ENCODE measurements around the gene IRF2BP2.
A peak's percentile ranks its signal among the peaks of the same experiment; 100 is the strongest.
"Not testable (repeated sequence)": the region's sequence is repeated elsewhere in the genome, so short reads cannot be mapped to it uniquely, and the experiment has no call there.

IRF2BP2 gene

DNA sequence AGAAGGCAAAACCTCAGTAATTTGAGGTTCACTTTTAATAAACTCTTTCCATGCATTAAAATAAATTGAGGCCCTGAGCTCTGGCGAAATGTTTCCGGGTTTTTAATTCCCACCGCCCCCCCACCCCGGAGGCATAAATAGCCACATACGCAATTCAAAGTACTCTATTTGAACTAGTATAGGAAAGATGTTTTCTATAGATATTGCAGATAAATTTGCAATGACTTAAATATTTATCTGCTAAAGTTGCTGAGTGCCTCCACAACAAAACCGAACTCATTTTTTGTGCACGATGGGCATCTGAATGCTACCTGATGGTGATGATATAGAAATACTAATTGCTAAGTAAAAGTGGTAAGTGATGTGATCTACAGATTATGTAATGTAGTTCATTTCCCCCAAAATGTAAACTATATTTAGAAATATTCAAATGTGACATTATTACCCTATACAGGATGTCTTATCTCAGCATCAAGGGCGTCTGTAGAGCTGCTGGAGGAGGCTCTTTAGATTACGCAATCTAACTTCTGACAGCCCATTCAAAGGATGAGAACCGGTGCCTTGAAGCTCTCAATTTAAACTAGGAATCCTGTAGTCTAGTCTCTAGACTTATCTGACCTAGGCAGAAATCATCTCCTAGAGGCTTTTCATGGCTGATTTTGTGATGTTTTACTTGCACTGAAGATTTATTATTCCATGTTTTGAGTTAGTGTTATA is 8.5 kb downstream of the IRF2BP2 start:
- no peak for DNase-seq (ENCODE audit: low spot score)

DNA sequence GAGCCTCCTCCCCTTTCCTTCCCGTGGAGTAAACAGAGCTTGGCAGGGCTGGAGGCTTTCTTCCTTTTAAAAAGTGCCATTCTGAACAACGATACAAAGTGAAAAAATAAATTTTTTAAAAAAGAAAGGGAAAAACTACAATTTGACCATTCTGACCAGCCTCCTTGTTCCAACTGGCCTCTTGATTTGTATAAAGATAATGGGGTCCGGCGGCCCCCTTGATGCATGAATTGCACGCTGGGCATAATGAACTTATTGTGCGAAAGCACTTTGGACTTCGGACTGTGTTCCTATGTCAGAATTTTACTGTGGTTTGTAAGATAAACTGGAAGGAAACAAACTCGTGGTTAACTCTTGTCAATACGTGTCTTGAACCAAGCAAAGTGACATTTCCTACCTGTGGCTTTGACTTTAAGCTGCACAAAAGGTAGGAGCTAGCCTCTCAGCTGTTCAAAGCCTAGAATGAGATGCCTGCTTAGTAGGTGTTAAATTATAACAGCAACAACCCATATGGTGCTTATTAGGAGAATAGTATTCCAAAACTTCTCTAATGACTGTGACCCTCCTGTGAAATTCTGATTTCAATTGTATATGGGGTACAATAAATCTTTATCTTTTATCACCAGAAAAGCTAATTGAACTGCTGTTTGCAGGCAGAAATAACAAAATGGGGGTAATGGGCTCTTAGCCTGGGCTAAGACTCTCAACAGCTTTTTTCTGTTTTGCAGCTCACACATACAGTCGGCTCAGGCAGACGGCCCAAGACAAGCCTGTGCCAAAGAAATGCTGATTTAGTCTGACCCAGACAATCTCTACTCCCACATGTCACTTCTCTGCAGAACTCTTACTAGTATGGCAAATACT is 9.3 kb downstream of the IRF2BP2 start:
- no peak for DNase-seq (ENCODE audit: low spot score)

DNA sequence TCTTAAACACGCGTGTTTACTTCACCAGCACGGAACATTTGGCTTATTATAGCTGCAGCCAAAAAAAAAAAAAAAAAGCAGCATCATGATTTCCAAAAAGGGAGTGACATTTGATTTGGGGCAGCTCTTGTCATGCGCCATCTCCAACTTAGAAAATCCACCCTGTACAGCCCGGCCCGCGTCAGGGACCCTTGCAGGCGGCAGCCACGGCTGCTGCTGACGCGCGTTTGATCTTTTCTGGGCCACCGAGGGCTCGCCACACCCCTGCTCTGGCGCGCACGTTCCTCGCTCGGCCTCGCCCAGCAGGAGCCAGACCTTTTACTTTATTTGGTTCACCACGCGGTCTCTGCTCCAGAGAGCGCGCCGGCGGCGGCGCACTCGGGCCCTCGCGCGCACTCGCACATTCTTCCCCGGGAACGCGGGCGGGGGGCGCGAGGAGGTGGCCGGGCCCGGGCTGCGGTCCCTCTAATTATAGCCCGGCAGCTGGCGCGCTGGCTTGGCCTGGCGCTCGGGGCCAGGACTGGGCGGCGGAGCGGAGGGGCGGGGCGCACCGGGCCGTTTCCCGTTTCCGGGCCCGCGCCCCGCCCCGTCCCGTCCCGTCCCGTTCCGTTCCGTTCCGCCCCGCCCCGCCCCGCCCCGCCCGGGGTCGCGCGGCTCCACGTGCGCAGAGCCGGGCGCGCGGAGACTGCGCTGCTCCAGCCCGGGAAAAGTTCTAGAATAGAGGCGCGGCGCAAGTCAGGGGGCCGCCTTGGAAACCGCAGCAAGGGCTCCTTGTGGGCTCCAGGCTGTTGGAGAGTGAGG is 10.2 kb downstream of the IRF2BP2 start:
- DNase-seq (ENCODE audit: low spot score), result peak; percentile 78

DNA sequence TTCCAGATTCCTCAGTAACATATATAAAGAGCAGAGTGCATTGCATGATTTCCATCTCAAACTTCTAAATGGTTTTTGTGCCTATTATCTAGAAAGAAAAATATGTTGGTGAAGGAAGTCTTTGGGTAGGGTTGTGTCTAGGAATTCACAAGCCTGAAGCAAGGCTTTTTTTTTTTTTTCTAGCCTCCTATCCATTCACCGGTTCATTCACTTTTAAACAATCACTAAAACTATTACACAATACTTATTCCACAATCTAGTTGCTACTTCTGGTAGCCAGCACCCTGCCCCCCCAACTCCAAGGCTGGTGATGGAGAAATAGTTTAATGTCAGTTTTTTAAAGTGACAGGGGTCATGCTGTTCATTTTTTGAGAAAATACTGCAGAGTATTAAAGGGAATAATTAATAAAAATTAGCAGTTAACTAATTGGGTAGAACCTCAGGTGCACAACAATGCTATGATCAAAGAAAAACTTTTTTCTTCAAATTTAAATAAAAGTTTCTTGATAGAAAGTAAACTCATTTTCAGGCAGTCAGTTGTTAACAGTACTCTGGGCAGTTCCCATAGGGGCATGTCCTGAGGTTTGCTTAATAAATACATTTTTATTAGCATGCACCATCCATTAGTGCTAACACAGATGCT is 10.9 kb downstream of the IRF2BP2 start:
- no peak for DNase-seq (ENCODE audit: low spot score)

DNA sequence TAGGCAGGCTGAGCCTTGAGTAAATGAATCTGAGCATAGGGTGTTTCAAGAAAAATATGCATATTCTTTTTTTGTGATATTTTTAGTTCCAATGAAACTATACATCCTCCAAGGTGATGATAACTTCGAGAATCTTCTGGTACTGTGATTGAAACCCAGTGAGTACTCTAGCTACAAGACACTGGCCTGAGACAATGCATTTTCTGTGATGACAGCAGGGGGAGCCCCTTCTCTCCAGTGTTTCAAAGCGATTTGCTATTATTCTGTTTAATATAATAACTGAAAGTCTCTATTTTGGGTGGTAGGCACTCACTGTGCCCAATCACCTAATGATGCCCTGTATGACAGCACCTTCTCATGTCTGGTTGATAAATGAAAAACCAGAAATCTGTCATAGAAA is 12.1 kb downstream of the IRF2BP2 start:
- no peak for DNase-seq (ENCODE audit: low spot score)

DNA sequence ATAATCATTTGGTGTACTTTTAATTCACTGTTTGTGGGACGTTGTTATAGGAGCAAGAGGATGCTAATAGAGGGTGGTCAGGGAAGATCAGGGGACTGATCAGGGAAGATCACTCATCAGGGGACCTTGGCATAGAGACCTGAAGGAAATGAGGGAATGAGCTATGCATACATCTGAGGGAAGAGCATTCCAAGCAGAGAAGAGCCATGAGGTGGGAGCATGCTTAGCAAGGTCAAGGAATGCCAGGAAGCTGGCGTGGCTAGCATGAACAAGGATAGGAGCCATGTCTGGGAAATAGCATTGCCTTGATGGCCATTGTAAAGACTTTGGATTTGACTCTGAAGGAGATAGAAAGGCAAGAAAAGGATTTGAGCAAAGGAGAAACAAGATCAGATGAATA is 14.1 kb downstream of the IRF2BP2 start:
- no peak for DNase-seq (ENCODE audit: low spot score)

DNA sequence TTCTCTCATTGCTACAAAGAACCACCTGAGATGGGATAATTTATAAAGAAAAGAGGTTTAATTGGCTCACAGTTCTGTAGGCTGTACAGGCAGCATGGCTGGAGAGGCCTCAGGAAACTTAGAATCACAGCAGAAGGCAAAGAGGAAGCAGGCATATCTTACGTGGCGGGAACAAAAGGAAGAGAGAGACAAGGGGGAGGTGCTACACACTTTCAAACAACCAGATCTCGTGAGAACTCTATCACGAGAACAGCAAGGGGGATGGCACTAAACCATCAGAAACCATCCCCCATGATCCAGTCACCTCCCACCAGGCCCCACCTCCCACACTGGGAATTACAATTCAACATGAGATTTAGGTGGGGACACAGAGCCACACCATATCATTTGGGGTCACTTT is 15.4 kb downstream of the IRF2BP2 start:
- DNase-seq (ENCODE audit: low spot score), result not testable (repeated sequence)

DNA sequence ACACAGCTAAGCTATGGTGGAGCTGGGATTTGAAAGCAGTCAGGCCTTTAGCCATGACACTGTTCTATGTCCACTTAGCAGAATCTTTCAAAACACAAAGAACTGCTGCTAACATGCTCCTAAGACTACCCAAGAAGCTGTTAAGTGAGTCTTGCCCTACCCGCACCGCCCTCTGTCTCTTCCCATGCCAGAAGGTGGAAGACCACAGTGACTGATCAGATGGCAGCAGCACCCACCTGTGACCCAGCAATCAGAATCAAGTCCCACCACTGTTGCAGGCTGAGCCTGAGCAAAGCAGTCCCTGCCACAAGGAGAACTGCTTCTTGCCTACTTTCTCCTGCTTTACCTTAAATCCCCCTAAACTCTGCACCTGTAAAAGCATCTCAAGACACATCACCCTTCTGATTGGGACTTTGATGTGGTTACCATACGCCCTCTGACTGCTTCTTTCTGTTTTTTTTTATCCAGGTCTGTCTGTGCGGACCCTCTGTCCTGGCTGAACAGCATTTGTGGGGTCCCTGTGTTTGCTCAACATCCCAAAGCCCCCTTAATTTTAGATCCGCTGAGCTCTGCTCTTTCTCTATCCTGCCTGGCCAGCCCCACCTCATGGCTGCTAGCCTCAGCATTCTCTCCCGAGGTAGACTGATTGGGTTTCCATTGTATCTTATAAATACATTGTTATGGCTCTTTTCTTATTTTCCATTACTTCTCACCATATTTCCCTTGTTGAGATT is 16.0 kb downstream of the IRF2BP2 start:
- DNase-seq (ENCODE audit: low spot score), result no peak

DNA sequence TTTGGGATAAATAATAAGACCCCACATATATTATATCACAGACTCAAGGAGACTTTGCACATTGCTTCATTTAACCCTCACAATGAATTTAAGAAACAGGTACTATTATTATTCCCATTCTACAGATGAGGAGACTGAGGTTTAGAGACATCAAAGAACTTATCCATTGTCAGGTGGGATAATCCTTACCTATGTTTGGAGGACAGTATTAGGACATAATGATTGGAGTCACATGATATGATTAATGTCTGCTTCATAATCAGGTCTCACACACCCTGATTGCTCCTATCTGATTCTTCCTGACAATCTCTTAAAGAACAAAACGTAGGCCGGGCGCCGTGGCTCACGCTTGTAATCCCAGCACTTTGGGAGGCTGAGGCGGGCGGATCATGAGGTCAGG is 16.9 kb downstream of the IRF2BP2 start:
- no peak for DNase-seq (ENCODE audit: low spot score)

DNA sequence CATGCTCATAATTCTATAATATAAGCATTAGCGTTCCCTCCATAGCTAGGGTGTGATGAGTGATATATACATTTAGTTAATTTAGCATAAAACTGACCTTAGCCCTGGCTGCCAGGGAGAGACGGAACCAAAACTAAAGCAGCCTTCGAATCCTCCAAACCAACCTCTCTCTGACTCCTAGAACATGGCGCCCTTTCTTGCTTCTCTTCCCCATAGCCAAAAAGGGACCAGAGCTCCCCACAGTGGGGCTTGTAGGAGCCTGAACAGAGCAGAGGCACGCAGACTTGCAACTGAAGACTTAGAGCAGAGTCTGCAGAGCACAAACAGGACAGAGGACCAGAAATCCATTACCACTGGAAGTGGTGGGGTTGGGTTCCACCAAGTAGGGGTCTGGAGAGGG is 17.7 kb downstream of the IRF2BP2 start:
- no peak for DNase-seq (ENCODE audit: low spot score)

DNA sequence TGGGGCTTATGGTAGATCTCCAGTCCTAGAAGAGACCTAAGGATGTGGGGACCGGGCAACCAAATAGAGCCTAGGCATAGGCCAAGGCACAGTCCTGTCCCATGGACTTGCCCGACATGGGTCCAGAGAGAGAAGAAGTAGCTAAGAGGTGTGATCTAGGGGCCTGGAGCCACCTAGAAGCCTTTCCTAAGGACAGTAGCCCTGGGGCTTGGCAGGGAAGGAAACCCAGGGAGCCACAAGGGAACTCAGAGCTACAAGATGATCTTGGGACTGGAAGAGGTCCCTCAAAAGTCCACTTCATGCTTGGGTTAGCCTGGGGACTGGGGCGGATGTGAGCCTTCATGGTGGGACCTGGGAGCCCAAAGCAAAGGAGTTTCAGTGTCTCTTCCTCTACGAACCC is 18.8 kb downstream of the IRF2BP2 start:
- DNase-seq (ENCODE audit: low spot score), result no peak

DNA sequence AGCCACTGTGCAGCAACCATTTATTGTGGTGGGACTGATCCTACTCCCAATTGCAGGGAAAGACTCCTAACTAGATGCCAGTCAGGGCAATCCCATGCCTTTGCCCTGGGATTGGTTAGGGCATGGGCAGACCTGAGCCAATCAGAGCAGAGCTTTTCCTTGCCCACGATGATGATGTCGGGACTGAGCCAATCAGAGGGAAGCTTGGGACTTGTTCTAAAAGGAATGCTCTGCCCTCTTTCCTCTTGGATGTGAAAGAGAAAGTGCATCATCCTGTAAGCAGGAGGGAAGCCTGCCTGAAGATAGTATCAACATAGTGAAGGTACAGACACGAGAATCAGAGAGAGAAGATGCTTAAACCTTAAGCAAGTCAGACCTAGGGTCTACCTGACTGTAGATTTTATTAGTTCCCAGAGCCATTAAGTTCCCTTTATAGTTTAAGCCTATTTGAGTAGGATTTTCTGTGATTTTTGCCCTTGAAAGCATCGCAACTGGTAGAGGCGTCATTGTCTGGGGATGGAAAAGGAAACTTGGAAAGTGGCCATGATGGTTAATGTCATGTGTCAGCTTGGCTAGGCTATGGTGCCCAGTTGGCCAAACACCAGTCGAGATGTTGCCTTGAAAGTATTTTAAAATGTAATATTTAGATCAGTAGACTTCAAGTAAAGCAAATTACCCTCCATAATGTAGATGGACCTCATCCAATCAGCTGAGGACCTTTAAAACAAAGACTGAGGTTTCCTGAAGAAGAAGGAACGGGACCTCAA is 19.9 kb downstream of the IRF2BP2 start:
- no peak for DNase-seq (ENCODE audit: low spot score)

DNA sequence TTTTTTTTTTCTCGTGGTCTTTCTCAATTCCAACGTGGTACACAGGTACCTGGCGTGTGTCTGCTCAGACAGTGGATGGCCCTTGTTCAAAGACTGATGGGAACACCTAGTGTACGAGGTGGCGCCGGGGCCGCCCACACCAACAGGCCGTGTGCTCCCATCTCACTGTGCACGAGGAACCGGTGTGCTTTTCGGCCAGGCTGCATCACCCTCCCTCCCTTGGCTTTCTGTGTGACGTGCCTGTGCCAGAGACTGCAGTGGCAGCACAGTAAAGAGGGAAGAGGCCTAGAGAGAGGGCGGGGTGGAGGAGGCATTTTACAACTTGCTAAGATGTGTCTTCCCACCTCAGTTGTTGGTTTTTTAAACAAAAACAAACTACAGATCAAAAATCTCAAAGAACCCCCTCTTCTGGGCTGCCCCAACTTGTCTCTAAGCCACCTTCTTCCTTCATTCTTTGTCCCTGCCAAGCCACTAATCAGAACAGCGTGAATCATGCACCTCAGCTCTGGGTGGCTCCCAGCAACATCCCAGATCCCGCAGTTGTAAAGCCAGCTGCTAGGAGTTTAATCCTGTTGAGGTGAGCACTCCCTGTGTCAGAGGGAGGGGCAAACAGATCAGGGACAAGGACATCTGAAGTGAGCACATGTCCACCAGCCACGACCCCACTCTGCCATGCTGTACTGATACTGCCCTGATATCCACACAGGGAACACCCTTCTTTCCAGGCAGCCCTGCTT is 20.7 kb downstream of the IRF2BP2 start:
- DNase-seq (ENCODE audit: low spot score), result no peak

DNA sequence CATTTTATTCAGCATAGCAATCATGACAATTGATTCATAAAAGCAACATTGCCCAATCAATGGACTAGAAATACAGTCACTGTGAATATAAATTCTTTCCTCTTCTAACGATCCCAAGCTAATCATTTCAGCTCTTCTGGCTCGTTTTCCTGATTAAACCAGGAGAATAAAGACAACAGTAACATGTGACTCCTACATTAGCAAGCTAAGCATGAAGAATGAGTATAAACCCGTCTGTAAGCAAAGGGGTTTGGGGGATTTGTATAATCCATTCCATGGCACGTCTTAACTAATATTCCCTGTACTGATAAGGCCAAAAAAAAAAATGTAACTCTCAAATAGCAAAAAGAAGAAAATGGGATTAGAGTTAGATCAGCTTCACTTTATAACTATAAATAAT is 21.6 kb downstream of the IRF2BP2 start:
- no peak for DNase-seq (ENCODE audit: low spot score)

DNA sequence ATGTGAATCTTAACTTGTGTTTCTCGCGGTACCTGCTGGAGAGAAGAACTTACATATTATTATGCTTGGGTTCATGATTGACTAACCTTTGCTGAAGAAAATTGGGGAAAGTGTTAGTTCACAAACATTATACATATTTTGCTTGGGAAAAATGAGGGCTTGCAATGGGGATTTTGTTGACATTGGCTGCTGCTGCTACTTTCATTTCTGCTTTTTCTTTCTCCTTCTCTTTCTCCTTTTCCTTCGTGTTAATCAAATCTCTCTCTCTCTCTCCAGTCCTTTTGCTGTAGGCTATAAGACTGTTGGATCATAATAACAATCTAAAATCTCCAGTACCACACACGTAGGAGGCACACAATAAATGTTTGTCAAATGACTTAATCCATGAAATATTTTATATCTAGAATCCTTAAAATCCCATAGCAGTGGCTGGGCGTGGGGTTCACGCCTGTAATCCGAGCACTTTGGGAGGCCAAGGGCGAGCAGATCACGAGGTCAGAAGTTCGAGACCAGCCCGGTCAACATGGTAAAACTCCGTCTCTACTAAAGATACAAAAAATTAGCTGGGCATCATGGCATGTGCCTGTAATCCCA is 23.0 kb downstream of the IRF2BP2 start:
- no peak for DNase-seq (ENCODE audit: low spot score)

DNA sequence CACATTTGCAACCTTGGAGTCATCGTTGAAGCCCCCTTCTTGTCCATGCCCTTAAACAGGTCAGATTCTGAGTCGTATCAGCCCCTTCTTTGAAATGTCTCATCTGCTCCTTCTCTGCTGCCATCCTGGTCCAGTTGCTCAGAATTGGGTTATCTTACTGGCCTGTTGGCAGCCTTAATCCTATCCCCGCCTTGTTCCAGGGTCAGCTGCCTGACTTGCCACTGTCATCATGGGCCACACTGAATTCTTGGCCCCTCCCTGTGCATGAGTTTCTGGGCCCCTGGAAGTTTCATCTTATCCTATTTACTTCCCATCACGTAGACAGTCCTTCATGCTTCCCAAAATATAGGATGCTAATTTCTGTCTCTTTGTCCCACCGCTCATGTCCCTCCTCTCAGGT is 23.7 kb downstream of the IRF2BP2 start:
- DNase-seq (ENCODE audit: low spot score), result no peak

DNA sequence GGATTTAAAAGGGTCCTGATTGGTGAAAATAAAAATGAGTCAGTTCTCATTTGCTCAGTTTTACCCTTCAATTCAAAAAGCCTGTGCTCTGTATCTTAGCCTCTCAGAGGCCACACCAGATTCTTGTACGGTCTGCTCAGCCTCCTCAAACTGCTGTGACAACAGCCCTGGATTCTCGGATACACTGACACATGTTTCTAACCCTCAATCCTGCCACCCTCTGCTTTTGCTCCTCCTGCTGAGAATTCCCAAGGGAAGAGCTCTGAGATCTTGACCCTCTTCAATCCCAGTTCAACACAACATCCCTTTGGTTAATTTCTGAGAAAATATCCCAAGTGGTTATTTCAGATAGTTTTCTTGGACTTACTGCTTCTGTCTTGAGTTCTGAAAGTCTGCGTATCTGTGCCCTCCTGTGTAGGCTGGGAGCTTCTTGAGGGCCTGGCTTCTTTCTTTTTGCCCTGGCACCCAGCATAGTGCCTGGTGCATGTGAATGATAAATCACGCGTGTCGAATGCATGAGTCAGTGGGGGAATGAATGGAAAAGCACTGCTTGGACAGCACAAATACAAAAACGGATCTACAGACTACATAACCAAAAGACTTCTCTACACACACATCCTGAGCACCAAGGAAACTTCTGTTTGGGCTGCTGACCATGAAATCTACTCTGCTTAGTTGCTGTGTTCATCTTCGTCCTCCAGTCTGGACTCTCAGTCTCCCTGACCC is 24.5 kb downstream of the IRF2BP2 start:
- peak; percentile 79 for DNase-seq (ENCODE audit: low spot score)

DNA sequence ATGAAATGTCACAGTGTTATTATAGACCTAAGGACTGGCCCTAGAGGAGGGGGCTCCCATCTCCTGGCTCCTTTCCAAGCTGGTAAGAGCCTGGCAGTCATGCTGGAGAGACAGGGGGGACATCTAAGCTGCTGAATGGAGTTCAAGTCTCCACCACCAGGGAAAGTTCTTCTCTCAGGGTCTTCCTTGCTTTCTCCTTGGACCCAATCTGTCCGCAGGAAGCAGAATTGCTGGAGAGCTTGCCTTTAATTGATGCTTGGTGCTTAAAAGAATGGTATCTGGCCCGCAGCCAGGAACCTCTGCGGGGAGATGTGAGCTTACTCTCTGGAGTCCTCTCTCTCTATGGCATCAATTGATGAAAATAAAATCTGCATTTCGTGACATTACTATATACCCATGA is 25.1 kb downstream of the IRF2BP2 start:
- DNase-seq (ENCODE audit: low spot score), result no peak

DNA sequence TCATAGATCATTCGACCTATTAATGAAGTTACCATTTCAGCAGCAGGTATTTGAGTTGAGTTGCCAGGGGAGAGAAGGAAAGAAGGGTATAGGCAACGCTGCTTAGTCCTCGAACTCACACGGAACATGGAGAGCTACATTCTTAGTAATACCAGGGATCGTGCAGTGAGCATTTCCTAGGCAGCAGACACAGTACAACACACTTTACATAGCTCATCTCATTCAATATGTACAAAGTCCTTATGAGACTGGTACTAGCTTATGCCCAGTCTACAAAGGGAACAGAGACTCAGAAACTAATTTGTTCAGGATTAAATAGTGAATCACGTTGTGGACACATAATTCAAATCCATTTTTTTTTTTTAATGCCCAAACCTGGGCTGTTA is 25.6 kb downstream of the IRF2BP2 start:
- DNase-seq (ENCODE audit: low spot score), result no peak

Measured in hepatic stellate cell (primary cell).